IMR-90 (cell line): ENCODE measurements around the gene ARID4B. TPM values are rescaled to one million over a fixed set of nuclear protein-coding genes. Genes with fewer than 3 reads are reported as not detected.

ENCODE experiments used
- ATAC-seq: fragments of 200-7000 bp; cut with Tn5 transposase; 2 replicates; pipeline ENCODE4 v1.9.1; 2020; ENCODE audit warnings: low read depth, mild to moderate bottlenecking, moderate library complexity
- BruUV-seq: library from RNA; stranded (reverse); fragments of 400-500 nt; replicated peaks from 2 replicates; lab custom pipeline; 2021; lab: Mats Ljungman, UMichigan
- CTCF ChIA-PET: fragments of 300-600 bp; formaldehyde crosslinking; extraction: SDS; loops from one replicate; lab custom pipeline; 2021; ENCODE audit warnings: antibody characterized with exemption; lab: Yijun Ruan, JAX
- POLR2A ChIA-PET: fragments of 300-600 bp; sonication (Branson Sonifier 250); formaldehyde crosslinking; loops from one replicate; lab custom pipeline; 2022; ENCODE audit warnings: antibody characterized with exemption; ENCODE audit not compliant: unreplicated experiment; lab: Charles Lee
- DNase-seq: peaks from one replicate; pipeline ENCODE4 v3.0.0; 2013
- H2AFZ ChIP-seq: replicated peaks from 2 replicates; pipeline ENCODE3; 2013; ENCODE audit warnings: low read length, mild to moderate bottlenecking; ENCODE audit not compliant: poor library complexity
- H2AK5ac ChIP-seq: 2 replicates; pipeline ENCODE4 v1.6.1; 2013; ENCODE audit warnings: low read depth, low read length, inconsistent platforms
- H2AK9ac ChIP-seq: replicated peaks from 2 replicates; pipeline ENCODE3; 2013; ENCODE audit warnings: mild to moderate bottlenecking, low read depth, low read length, moderate library complexity; ENCODE audit not compliant: poor library complexity
- H2BK120ac ChIP-seq: 2 replicates; pipeline ENCODE4 v1.6.1; 2013; ENCODE audit warnings: low read depth, low read length, inconsistent platforms
- H2BK15ac ChIP-seq: 3 replicates; pipeline ENCODE4 v1.6.1; 2013; ENCODE audit warnings: low read depth, low read length, inconsistent platforms
- H2BK20ac ChIP-seq: 2 replicates; pipeline ENCODE4 v1.6.1; 2013; ENCODE audit warnings: low read depth, mild to moderate bottlenecking, inconsistent platforms, low read length, moderate library complexity
- H2BK5ac ChIP-seq: 2 replicates; pipeline ENCODE4 v1.6.1; 2013; ENCODE audit warnings: mild to moderate bottlenecking, low read depth, low read length, inconsistent platforms; ENCODE audit not compliant: poor library complexity, severe bottlenecking
- H3K14ac ChIP-seq: replicated peaks from 2 replicates; pipeline ENCODE4 v1.6.1; 2013; ENCODE audit warnings: low read depth, low read length, inconsistent platforms
- H3K18ac ChIP-seq: 2 replicates; pipeline ENCODE4 v1.6.1; 2013; ENCODE audit warnings: low read depth, low read length, control low read depth
- H3K23ac ChIP-seq: 2 replicates; pipeline ENCODE4 v1.6.1; 2013; ENCODE audit warnings: low read depth, low read length, inconsistent platforms
- H3K27ac ChIP-seq: 2 replicates; pipeline ENCODE4 v1.5.1; 2013; ENCODE audit warnings: mild to moderate bottlenecking, control low read depth, low read length; ENCODE audit not compliant: insufficient read depth
- H3K27me3 ChIP-seq: 2 replicates; pipeline ENCODE4 v1.6.1; 2013; ENCODE audit warnings: low read length; ENCODE audit not compliant: control insufficient read depth, insufficient read depth
- H3K36me3 ChIP-seq: 2 replicates; pipeline ENCODE4 v1.6.1; 2013; ENCODE audit warnings: low read length, mixed read lengths; ENCODE audit not compliant: control insufficient read depth, insufficient read depth
- H3K4ac ChIP-seq: 2 replicates; pipeline ENCODE4 v1.6.1; 2013; ENCODE audit warnings: low read depth, low read length, inconsistent platforms
- H3K4me1 ChIP-seq: 2 replicates; pipeline ENCODE4 v1.6.1; 2013; ENCODE audit warnings: low read length, mixed read lengths; ENCODE audit not compliant: control insufficient read depth, insufficient read depth
- H3K4me2 ChIP-seq: 2 replicates; pipeline ENCODE4 v1.6.1; 2013; ENCODE audit warnings: low read depth, mild to moderate bottlenecking, control low read depth, low read length, moderate library complexity
- H3K4me3 ChIP-seq: 2 replicates; pipeline ENCODE4 v1.5.1; 2013; ENCODE audit warnings: low read depth, mild to moderate bottlenecking, control low read depth, low read length, moderate library complexity; ENCODE audit not compliant: insufficient read depth
- H3K56ac ChIP-seq: 2 replicates; pipeline ENCODE4 v1.6.1; 2013; ENCODE audit warnings: low read length, inconsistent platforms; ENCODE audit not compliant: insufficient read depth; ENCODE audit errors: extremely low read depth
- H3K79me1 ChIP-seq, 2 experiments: 2 replicates each; pipeline ENCODE4 v1.6.1; 2013; ENCODE audit warnings: low read length in 2 of 2, inconsistent platforms in 1 of 2, low read depth in 1 of 2
- H3K9ac ChIP-seq: 2 replicates; pipeline ENCODE4 v1.6.1; 2013; ENCODE audit warnings: low read depth, low read length, control low read depth
- H3K9me1 ChIP-seq: 2 replicates; pipeline ENCODE4 v1.6.1; 2013; ENCODE audit warnings: low read length, inconsistent platforms; ENCODE audit not compliant: insufficient read depth
- H3K9me3 ChIP-seq: 2 replicates; pipeline ENCODE4 v1.6.1; 2013; ENCODE audit warnings: low read length; ENCODE audit not compliant: control insufficient read depth, insufficient read depth
- H4K20me1 ChIP-seq: 2 replicates; pipeline ENCODE4 v1.6.1; 2013; ENCODE audit warnings: low read length, inconsistent platforms; ENCODE audit not compliant: insufficient read depth
- H4K5ac ChIP-seq: 2 replicates; pipeline ENCODE4 v1.6.1; 2013; ENCODE audit warnings: mild to moderate bottlenecking, low read depth, low read length, control low read depth
- H4K8ac ChIP-seq, 2 experiments: 2 replicates each; pipeline ENCODE4 v1.6.1; 2013; ENCODE audit warnings: low read depth in 2 of 2, low read length in 2 of 2, control low read depth in 1 of 2, inconsistent platforms in 1 of 2
- H4K91ac ChIP-seq: 2 replicates; pipeline ENCODE4 v1.6.1; 2013; ENCODE audit warnings: low read depth, low read length, inconsistent platforms; ENCODE audit not compliant: insufficient read depth
- BHLHE40 ChIP-seq: fragments of 150-350 bp; IDR thresholded peaks from 2 replicates; pipeline ENCODE4 v1.6.1; 2016; ENCODE audit warnings: mild to moderate bottlenecking, low read depth, low read length
- CEBPB ChIP-seq: IDR thresholded peaks from 2 replicates; pipeline ENCODE4 v1.6.1; 2012; ENCODE audit warnings: low read depth, low read length, improper control_type of control experiment
- CHD1 ChIP-seq: IDR thresholded peaks from 2 replicates; pipeline ENCODE4 v1.6.1; 2012; ENCODE audit warnings: low read depth, low read length, improper control_type of control experiment
- FOS ChIP-seq: fragments of 150-350 bp; IDR thresholded peaks from 2 replicates; pipeline ENCODE4 v1.6.1; 2016; ENCODE audit warnings: low read depth, low read length
- MAFK ChIP-seq: IDR thresholded peaks from 2 replicates; pipeline ENCODE4 v1.6.1; 2012; ENCODE audit warnings: low read depth, low read length, improper control_type of control experiment
- MAZ ChIP-seq: IDR thresholded peaks from 2 replicates; pipeline ENCODE4 v1.6.1; 2012; ENCODE audit warnings: low read depth, mild to moderate bottlenecking, low read length, improper control_type of control experiment, moderate library complexity, borderline replicate concordance
- MXI1 ChIP-seq: IDR thresholded peaks from 2 replicates; pipeline ENCODE4 v1.6.1; 2012; ENCODE audit warnings: low read depth, mild to moderate bottlenecking, low read length, moderate library complexity, borderline replicate concordance
- NFE2L2 ChIP-seq: fragments of 150-350 bp; IDR thresholded peaks from 2 replicates; pipeline ENCODE4 v1.6.1; 2016; ENCODE audit warnings: low read depth, mild to moderate bottlenecking, low read length
- POLR2A ChIP-seq: IDR thresholded peaks from 2 replicates; pipeline ENCODE4 v1.6.1; 2012; ENCODE audit warnings: mild to moderate bottlenecking, low read depth, low read length
- RAD21 ChIP-seq: IDR thresholded peaks from 2 replicates; pipeline ENCODE4 v1.6.1; 2012; ENCODE audit warnings: low read length, improper control_type of control experiment
- RCOR1 ChIP-seq: IDR thresholded peaks from 2 replicates; pipeline ENCODE4 v1.6.1; 2012; ENCODE audit warnings: mild to moderate bottlenecking, low read length, improper control_type of control experiment; ENCODE audit not compliant: insufficient replicate concordance
- RFX5 ChIP-seq: IDR thresholded peaks from 2 replicates; pipeline ENCODE4 v1.8.0; 2012; ENCODE audit warnings: low read depth, mild to moderate bottlenecking, low read length, moderate library complexity
- SMC3 ChIP-seq: fragments of 150-350 bp; IDR thresholded peaks from 2 replicates; pipeline ENCODE4 v1.6.1; 2016; ENCODE audit warnings: low read depth, mild to moderate bottlenecking, antibody characterized with exemption, low read length, moderate library complexity
- WGBS, 2 experiments: methylation state at CpG; one replicate each; pipeline versions ENCODE4 v1.1.5 to v1.1.7; 2013; ENCODE audit warnings: missing lambda C conversion rate in 2 of 2; ENCODE audit not compliant: insufficient read length in 1 of 2; ENCODE audit errors: extremely low coverage in 2 of 2; 5-methylcytosine and 5-hydroxymethylcytosine counted together
- dilution Hi-C: fragments of 300-500 bp; cut with HindIII; formaldehyde crosslinking; loops from one replicate; pipeline ENCODE4 v1.14.3; 2018; ENCODE audit warnings: low sequenced_read_pairs; ENCODE audit not compliant: unreplicated experiment
- in situ Hi-C: fragments of 300-500 bp; cut with MboI; formaldehyde crosslinking; loops from 3 replicates; pipeline ENCODE4 v1.14.3; 2019; ENCODE audit warnings: low sequenced_read_pairs, inconsistent platforms, mixed read lengths
- intact Hi-C: fragments of 100-400 bp; cut with micrococcal nuclease; formaldehyde crosslinking; loops from 2 replicates; pipeline ENCODE4 v1.10.0; 2022
- polyA plus RNA-seq, 3 experiments: library from polyadenylated mRNA; depleted of rRNA; stranded (reverse); fragments of >200 nt; gene quantifications; 2 replicates each; pipeline ENCODE4 v1.2.3, GENCODE V29; 2012; ENCODE audit warnings: low replicate concordance in 1 of 3
- total RNA-seq: library from RNA; depleted of rRNA; stranded (reverse); fragments of >200 nt; gene quantifications from 2 replicates; pipeline ENCODE4 v1.2.3, GENCODE V29; 2012
- TF ChIP-seq, protein P1 (sequence below): fragments of 150-350 bp; IDR thresholded peaks from 2 replicates; pipeline ENCODE4 v1.6.1; 2017; ENCODE audit warnings: mild to moderate bottlenecking, antibody characterized with exemption, low read length, low read depth
- TF ChIP-seq, protein P2 (sequence below): fragments of 150-350 bp; IDR thresholded peaks from 2 replicates; pipeline ENCODE4 v1.6.1; 2016; ENCODE audit warnings: low read depth, mild to moderate bottlenecking, low read length, moderate library complexity, borderline replicate concordance
- TF ChIP-seq, protein P3 (sequence below): conservative IDR thresholded peaks from 2 replicates; pipeline ENCODE4 v1.5.1; 2012; ENCODE audit warnings: mild to moderate bottlenecking, low read depth, low read length, improper control_type of control experiment

The ARID4B gene
- total and polyA plus RNA-seq, 2 of the 4 experiments (the other 2 are of a cell fraction): 8.5 to 16.0 TPM

DNA sequence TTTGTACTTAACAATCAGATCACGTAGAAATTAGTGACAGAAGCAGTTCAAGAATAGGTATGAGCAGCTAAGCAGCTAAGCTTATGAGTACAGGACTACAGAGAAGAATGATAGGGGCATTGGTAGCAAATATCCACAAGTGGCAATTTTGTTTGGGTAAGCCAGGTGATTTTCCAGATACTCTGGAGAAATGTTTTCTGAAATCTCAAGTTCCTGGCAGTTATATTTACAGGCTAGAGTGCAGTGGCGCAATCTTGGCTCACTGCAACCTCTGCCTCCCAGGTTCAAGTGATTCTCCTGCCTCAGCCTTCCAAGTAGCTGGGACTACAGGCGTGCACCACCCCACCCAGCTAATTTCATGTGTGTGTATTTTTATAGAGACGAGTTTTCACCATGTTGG, 55.1 kb downstream of the ARID4B start:
- Histone ChIP-seq H3K9me3 (no peaks in the 10 kb centered on the region), H4K20me1 (peaks cover 73% of the 10 kb centered on the region), H3K4me2 (no peak overlapping the region), H2BK20ac (no peak overlapping the region), H2BK120ac (no peak overlapping the region), H2AK9ac (no peak overlapping the region), H3K79me1 (peaks cover 13 to 52% of the 10 kb centered on the region in 2 experiments), H4K8ac (no peak overlapping the region), H3K27me3 (no peaks in the 10 kb centered on the region), H4K5ac (no peak overlapping the region), H2AK5ac (no peak overlapping the region), H2AFZ (no peak overlapping the region), H3K56ac (no peak overlapping the region), H3K4me1 (peaks cover 6% of the 10 kb centered on the region), H3K14ac (no peak overlapping the region), H2BK15ac (no peak overlapping the region), H3K18ac (no peak overlapping the region), H2BK5ac (no peak overlapping the region), H3K4me3 (no peak overlapping the region), H3K4ac (no peak overlapping the region), H3K9me1 (peaks cover 3% of the 10 kb centered on the region; the same call in 1 of the 2 replicates), H3K27ac (no peak overlapping the region), H3K9ac (no peak overlapping the region), H3K36me3 (no peaks in the 10 kb centered on the region), H4K91ac (no peak overlapping the region), H3K23ac (no peak overlapping the region)
- TF ChIP-seq, protein P1, sequence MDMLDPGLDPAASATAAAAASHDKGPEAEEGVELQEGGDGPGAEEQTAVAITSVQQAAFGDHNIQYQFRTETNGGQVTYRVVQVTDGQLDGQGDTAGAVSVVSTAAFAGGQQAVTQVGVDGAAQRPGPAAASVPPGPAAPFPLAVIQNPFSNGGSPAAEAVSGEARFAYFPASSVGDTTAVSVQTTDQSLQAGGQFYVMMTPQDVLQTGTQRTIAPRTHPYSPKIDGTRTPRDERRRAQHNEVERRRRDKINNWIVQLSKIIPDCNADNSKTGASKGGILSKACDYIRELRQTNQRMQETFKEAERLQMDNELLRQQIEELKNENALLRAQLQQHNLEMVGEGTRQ: no peak
- TF ChIP-seq, protein P2, sequence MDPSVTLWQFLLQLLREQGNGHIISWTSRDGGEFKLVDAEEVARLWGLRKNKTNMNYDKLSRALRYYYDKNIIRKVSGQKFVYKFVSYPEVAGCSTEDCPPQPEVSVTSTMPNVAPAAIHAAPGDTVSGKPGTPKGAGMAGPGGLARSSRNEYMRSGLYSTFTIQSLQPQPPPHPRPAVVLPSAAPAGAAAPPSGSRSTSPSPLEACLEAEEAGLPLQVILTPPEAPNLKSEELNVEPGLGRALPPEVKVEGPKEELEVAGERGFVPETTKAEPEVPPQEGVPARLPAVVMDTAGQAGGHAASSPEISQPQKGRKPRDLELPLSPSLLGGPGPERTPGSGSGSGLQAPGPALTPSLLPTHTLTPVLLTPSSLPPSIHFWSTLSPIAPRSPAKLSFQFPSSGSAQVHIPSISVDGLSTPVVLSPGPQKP: no peak
- no peak for TF ChIP-seq SMC3
- no peak for TF ChIP-seq BHLHE40
- no peak for TF ChIP-seq MAFK
- TF ChIP-seq RAD21: no peak
- TF ChIP-seq RFX5: no peak
- TF ChIP-seq NFE2L2: no peak
- TF ChIP-seq, protein P3, sequence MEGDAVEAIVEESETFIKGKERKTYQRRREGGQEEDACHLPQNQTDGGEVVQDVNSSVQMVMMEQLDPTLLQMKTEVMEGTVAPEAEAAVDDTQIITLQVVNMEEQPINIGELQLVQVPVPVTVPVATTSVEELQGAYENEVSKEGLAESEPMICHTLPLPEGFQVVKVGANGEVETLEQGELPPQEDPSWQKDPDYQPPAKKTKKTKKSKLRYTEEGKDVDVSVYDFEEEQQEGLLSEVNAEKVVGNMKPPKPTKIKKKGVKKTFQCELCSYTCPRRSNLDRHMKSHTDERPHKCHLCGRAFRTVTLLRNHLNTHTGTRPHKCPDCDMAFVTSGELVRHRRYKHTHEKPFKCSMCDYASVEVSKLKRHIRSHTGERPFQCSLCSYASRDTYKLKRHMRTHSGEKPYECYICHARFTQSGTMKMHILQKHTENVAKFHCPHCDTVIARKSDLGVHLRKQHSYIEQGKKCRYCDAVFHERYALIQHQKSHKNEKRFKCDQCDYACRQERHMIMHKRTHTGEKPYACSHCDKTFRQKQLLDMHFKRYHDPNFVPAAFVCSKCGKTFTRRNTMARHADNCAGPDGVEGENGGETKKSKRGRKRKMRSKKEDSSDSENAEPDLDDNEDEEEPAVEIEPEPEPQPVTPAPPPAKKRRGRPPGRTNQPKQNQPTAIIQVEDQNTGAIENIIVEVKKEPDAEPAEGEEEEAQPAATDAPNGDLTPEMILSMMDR: no peak
- TF ChIP-seq FOS: no peak
- no peak for TF ChIP-seq MAZ
- no peak for TF ChIP-seq RCOR1
- no peak for TF ChIP-seq POLR2A
- no peak for TF ChIP-seq CHD1
- TF ChIP-seq CEBPB: no peak
- TF ChIP-seq MXI1: no peak
- ChIA-PET POLR2A (interaction anchor here (0.5 to 0.6 kb wide), 2 partner anchors 68 to 160 kb away, joined by 3 to 7 read pairs; no protein-coding TSS in a partner anchor), CTCF (no interaction called here)
- WGBS, 2 experiments: no CpG with 5 or more reads among the region's 4 CpGs
- intact Hi-C loops: no loop called here
- dilution Hi-C loops: no loop called here
- BruUV-seq: no TSS peak
- no peak for ATAC-seq
- no peak for DNase-seq
- in situ Hi-C loops: no loop called here
